ENCODE measurements around the gene MARS2.
"Not testable (repeated sequence)": the region's sequence is repeated elsewhere in the genome, so short reads cannot be mapped to it uniquely, and the experiment has no call there.

Gene MARS2

DNA sequence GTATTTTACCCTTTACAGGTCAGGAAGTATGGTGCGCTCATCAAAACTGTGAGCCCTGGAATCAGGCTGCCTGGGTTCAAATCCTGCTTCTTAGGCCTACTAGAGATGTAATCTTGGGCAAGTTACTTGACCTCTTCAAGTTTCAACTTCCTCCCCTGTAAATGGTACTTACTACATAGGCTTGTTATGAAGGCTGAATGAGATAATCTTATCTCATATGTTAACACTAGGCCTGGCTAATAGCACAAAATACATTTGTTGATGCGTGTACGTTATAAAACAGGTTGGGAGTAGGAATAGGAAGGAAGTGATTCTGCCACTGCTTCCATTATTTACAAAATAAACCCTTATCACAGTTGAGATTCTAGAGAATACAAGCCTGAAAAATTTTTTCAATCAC, 28.1 kb upstream of the MARS2 start:
- TF ChIP-seq, protein P1, sequence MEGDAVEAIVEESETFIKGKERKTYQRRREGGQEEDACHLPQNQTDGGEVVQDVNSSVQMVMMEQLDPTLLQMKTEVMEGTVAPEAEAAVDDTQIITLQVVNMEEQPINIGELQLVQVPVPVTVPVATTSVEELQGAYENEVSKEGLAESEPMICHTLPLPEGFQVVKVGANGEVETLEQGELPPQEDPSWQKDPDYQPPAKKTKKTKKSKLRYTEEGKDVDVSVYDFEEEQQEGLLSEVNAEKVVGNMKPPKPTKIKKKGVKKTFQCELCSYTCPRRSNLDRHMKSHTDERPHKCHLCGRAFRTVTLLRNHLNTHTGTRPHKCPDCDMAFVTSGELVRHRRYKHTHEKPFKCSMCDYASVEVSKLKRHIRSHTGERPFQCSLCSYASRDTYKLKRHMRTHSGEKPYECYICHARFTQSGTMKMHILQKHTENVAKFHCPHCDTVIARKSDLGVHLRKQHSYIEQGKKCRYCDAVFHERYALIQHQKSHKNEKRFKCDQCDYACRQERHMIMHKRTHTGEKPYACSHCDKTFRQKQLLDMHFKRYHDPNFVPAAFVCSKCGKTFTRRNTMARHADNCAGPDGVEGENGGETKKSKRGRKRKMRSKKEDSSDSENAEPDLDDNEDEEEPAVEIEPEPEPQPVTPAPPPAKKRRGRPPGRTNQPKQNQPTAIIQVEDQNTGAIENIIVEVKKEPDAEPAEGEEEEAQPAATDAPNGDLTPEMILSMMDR (IDR thresholded peaks at IDR 0.05; ENCODE audit: low read depth, low read length), result no peak
- DNase-seq (ENCODE audit: low read depth in 2 of 2), result peak in 1 of 2 donors; percentile 26

GRCh38 chr2:197677483-197677882, 27.7 kb upstream of the MARS2 start:
- no peak overlapping the region for H3K4me3 ChIP-seq (replicated peaks in 1 of 2; ENCODE audit: low read depth in 2 of 2, low read length in 2 of 2)
- peak; percentile 8 to 44 for DNase-seq (ENCODE audit: low read depth in 2 of 2)
- TF ChIP-seq, protein P1 (IDR thresholded peaks at IDR 0.05; ENCODE audit: low read depth, low read length), result no peak

More for the DNA sequence above, 28.1 kb upstream of the MARS2 start:
- H3K4me3 ChIP-seq (replicated peaks in 1 of 2; ENCODE audit: low read depth in 2 of 2, low read length in 2 of 2), result no peak overlapping the region

DNA sequence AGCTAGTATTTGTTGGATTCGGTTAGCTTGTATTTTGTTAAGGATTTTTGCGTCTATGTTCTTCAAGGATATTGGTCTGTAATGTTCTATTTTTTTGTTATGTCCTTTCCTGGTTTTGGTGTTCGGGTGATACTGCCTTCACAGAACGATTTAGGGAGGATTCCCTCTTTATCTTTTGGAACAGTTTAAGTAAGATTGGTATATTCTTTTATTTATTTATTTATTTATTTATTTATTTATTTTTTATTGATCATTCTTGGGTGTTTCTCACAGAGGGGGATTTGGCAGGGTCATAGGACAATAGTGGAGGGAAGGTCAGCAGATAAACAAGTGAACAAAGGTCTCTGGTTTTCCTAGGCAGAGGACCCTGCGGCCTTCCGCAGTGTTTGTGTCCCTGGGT, 10.0 kb upstream of the MARS2 start:
- not testable (repeated sequence) for DNase-seq (ENCODE audit: low read depth in 2 of 2); H3K4me3 ChIP-seq (replicated peaks in 1 of 2; ENCODE audit: low read depth in 2 of 2, low read length in 2 of 2)

- H3K4me3 ChIP-seq (replicated peaks in 1 of 2; ENCODE audit: low read depth in 2 of 2, low read length in 2 of 2); DNase-seq (ENCODE audit: low read depth in 2 of 2): not testable (repeated sequence)
Measured at GRCh38 chr2:197695971-197696370, 9.2 kb upstream of the MARS2 start.

GRCh38 chr2:197696571-197696970, 8.6 kb upstream of the MARS2 start:
- DNase-seq (ENCODE audit: low read depth in 2 of 2); H3K4me3 ChIP-seq (replicated peaks in 1 of 2; ENCODE audit: low read depth in 2 of 2, low read length in 2 of 2): not testable (repeated sequence)

GRCh38 chr2:197699724-197700123, 5.4 kb upstream of the MARS2 start:
- not testable (repeated sequence) for DNase-seq (ENCODE audit: low read depth in 2 of 2); H3K4me3 ChIP-seq (replicated peaks in 1 of 2; ENCODE audit: low read depth in 2 of 2, low read length in 2 of 2)

DNA sequence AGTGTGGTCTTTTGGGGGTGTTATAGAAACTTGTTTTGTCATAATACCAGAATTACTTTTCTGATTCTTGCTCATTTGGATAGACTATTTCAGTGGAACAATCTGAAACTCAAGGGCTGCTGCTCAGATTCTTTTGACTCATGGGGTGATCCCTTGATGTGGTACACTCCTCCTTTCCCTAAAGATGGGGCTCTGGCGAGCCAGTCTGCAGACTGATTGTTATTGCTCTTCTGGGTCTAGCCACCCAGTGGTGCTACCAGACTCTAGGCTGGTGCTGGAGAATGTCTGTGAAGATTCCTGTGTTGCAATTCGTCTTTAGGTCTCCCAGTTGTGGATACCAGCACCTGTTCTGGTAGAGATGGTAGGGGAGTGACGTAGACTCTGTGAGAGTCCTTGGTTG, 4.2 kb upstream of the MARS2 start:
- no peak for DNase-seq (ENCODE audit: low read depth in 2 of 2)
- TF ChIP-seq, protein P1 (IDR thresholded peaks at IDR 0.05; ENCODE audit: low read depth, low read length), result no peak

DNA sequence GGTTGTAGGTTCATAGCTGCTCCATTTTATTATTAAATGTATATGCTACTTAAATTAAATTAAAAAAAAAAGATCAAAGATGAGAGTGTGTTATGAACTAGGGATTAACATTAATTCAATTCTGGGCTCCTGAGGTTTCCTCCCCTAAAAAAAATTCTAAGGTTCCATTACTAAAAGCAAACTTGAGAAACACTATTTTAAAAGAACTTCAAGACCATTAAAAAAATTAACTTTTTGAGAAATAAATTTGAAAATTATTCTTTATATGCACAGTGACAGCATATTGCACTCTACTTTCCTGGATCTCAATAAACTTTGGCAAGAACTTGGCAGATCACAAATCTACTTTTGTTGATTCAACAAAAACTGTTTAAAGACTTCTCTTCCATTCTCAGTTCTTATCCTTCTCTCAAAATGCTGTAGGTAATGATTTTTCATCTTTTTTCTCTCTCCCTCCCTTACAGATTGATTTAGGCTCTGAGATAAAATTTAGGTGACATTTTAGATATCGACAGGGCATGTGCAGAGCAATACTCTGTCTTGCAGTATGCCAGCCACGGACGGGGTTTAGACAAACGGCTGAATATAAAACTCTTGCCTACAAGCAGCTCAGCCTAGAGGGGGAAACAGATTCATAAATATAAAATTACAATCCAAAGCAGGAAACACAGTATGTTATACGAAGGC, 592 bp upstream of the MARS2 start:
- TF ChIP-seq, protein P1 (IDR thresholded peaks at IDR 0.05; ENCODE audit: low read depth, low read length), result no peak
- DNase-seq (ENCODE audit: low read depth in 2 of 2), result no peak
- peak overlapping the region; percentile 42 to 55 for H3K4me3 ChIP-seq (replicated peaks in 1 of 2; ENCODE audit: low read depth in 2 of 2, low read length in 2 of 2)

More for the DNA sequence above, 4.2 kb upstream of the MARS2 start:
- H3K4me3 ChIP-seq (replicated peaks in 1 of 2; ENCODE audit: low read depth in 2 of 2, low read length in 2 of 2), result no peak overlapping the region
